ENCODE data around the gene AGPAT4. TPM values are rescaled to one million over a fixed set of nuclear protein-coding genes. Genes with fewer than 3 reads are reported as not detected.

Gene AGPAT4
- total RNA-seq, 1 donor from 2014 or later = 4.7 TPM

GRCh38 chr6:161238500-161238899, 35.4 kb downstream of the AGPAT4 start:
- ChIA-PET POLR2A (no interaction called here), CTCF (no interaction called here)
- H3K27ac Mint-ChIP-seq = no peak overlapping the region
- H3K27me3 Mint-ChIP-seq = no peaks in the 10 kb centered on the region
- DNase-seq = no peak
- ATAC-seq (ENCODE audit: low read depth) = no peak
- TF ChIP-seq CTCF (IDR thresholded peaks at IDR 0.05) = no peak
- intact Hi-C loops (cut with micrococcal nuclease) = no loop called here
- H3K9me3 Mint-ChIP-seq = no peaks in the 10 kb centered on the region
- H3K4me1 Mint-ChIP-seq = peaks cover 6% of the 10 kb centered on the region
- H3K36me3 Mint-ChIP-seq (ENCODE audit: low read depth) = no peaks in the 10 kb centered on the region
- no peak overlapping the region for H3K4me3 Mint-ChIP-seq

- ChIA-PET POLR2A (no interaction called here), CTCF (no interaction called here)
- H3K36me3 Mint-ChIP-seq (ENCODE audit: low read depth) = no peaks in the 10 kb centered on the region
- no peaks in the 10 kb centered on the region for H3K9me3 Mint-ChIP-seq
- TF ChIP-seq CTCF (IDR thresholded peaks at IDR 0.05) = no peak
- no peak for DNase-seq
- peaks cover 6% of the 10 kb centered on the region for H3K4me1 Mint-ChIP-seq
- H3K4me3 Mint-ChIP-seq = no peak overlapping the region
- no peak for ATAC-seq (ENCODE audit: low read depth)
- no peaks in the 10 kb centered on the region for H3K27me3 Mint-ChIP-seq
- intact Hi-C loops (cut with micrococcal nuclease) = no loop called here
- H3K27ac Mint-ChIP-seq = no peak overlapping the region
Observed at GRCh38 chr6:161238081-161238480, 35.8 kb downstream of the AGPAT4 start.

- Mint-ChIP-seq H3K36me3 (ENCODE audit: low read depth) (no peaks in the 10 kb centered on the region), H3K27me3 (no peaks in the 10 kb centered on the region), H3K27ac (no peak overlapping the region), H3K4me3 (no peak overlapping the region), H3K9me3 (no peaks in the 10 kb centered on the region), H3K4me1 (peaks cover 6% of the 10 kb centered on the region)
- intact Hi-C loops (cut with micrococcal nuclease) = no loop called here
- CTCF ChIA-PET = no interaction called here
- ATAC-seq (ENCODE audit: low read depth) = no peak
- POLR2A ChIA-PET = no interaction called here
- no peak for TF ChIP-seq CTCF (IDR thresholded peaks at IDR 0.05)
- no peak for DNase-seq
Observed at GRCh38 chr6:161237176-161237575, 36.7 kb downstream of the AGPAT4 start.

- Mint-ChIP-seq H3K36me3 (ENCODE audit: low read depth) (peaks cover 3% of the 10 kb centered on the region), H3K4me1 (peaks cover 6% of the 10 kb centered on the region), H3K27ac (no peak overlapping the region), H3K4me3 (no peak overlapping the region), H3K27me3 (no peaks in the 10 kb centered on the region), H3K9me3 (no peaks in the 10 kb centered on the region)
- no peak for ATAC-seq (ENCODE audit: low read depth)
- DNase-seq = no peak
- intact Hi-C loops (cut with micrococcal nuclease) = no loop called here
- ChIA-PET POLR2A (no interaction called here), CTCF (no interaction called here)
- TF ChIP-seq CTCF (IDR thresholded peaks at IDR 0.05) = no peak
Observed at GRCh38 chr6:161235776-161236633, 37.9 kb downstream of the AGPAT4 start.

GRCh38 chr6:161233986-161234661, 39.7 kb downstream of the AGPAT4 start:
- Mint-ChIP-seq H3K27ac (no peak overlapping the region), H3K4me1 (peaks cover 6% of the 10 kb centered on the region), H3K27me3 (no peaks in the 10 kb centered on the region), H3K4me3 (no peak overlapping the region), H3K9me3 (no peaks in the 10 kb centered on the region), H3K36me3 (ENCODE audit: low read depth) (peaks cover 3% of the 10 kb centered on the region)
- CTCF ChIA-PET = no interaction called here
- ATAC-seq (ENCODE audit: low read depth) (no peak), DNase-seq (no peak)
- intact Hi-C loops (cut with micrococcal nuclease) = no loop called here
- POLR2A ChIA-PET = interaction anchor here (0.6 kb wide), 1 partner anchor 39 kb away, joined by 3 read pairs; no protein-coding TSS in a partner anchor
- no peak for TF ChIP-seq CTCF (IDR thresholded peaks at IDR 0.05)

All from activated B cell treated with CpG ODN at 0.5 μM for 24 hours (primary cell).